Measurements from ENCODE around the gene TRPM1. TPM values are rescaled to one million over a fixed set of nuclear protein-coding genes. Genes with fewer than 3 reads are reported as not detected.

TRPM1 gene
- total RNA-seq, 1 experiment from 2014 or later = 0.77 TPM

- TF ChIP-seq FOXJ3 (CRISPR knock-in tag; IDR thresholded peaks at IDR 0.05; ENCODE audit: borderline replicate concordance) (no peak), STAT6 (CRISPR knock-in tag; conservative IDR thresholded peaks at IDR 0.05; ENCODE audit: low read depth) (no peak), ZNF317 (CRISPR knock-in tag; IDR thresholded peaks at IDR 0.05; ENCODE audit: borderline replicate concordance, low read depth) (no peak), ZNF121 (CRISPR knock-in tag; IDR thresholded peaks at IDR 0.05) (no peak)
These were observed 40.9 kb downstream of the TRPM1 start (continued) for GRCh38 chr15:31060429-31061140.

- DNase-seq (ENCODE audit: low spot score) = no peak
- POLR2A ChIA-PET = no interaction called here
- Mint-ChIP-seq H3K36me3 (peaks cover 8% of the 10 kb centered on the region), H3K27me3 (ENCODE audit: low read depth) (no peaks in the 10 kb centered on the region; the same call in 1 of the 2 replicates), H3K4me1 (peaks cover 20% of the 10 kb centered on the region), H3K9me3 (peaks cover 18% of the 10 kb centered on the region), H3K4me3 (no peak overlapping the region), H3K27ac (no peak overlapping the region)
- TF ChIP-seq ZNF263 (CRISPR knock-in tag; IDR thresholded peaks at IDR 0.05; ENCODE audit: low read depth) (no peak), MYBL2 (CRISPR knock-in tag; IDR thresholded peaks at IDR 0.05) (no peak), ATF2 (CRISPR knock-in tag; IDR thresholded peaks at IDR 0.05; ENCODE audit: borderline replicate concordance, low read depth) (no peak), ZNF416 (CRISPR knock-in tag; IDR thresholded peaks at IDR 0.05) (no peak), CDX4 (CRISPR knock-in tag; IDR thresholded peaks at IDR 0.05; ENCODE audit: borderline replicate concordance) (no peak), ZNF121 (CRISPR knock-in tag; IDR thresholded peaks at IDR 0.05) (no peak), NFYB (CRISPR knock-in tag; conservative IDR thresholded peaks at IDR 0.05; ENCODE audit: low read depth) (no peak)
- CTCF ChIA-PET = no interaction called here
- ATAC-seq = no peak
These were observed 43.1 kb downstream of the TRPM1 start for GRCh38 chr15:31058236-31058962.

GRCh38 chr15:31051496-31052080 lies 49.9 kb downstream of the TRPM1 start:
- Mint-ChIP-seq H3K27me3 (ENCODE audit: low read depth) (no peaks in the 10 kb centered on the region), H3K36me3 (no peaks in the 10 kb centered on the region), H3K9me3 (peaks cover under 1% of the 10 kb centered on the region), H3K27ac (no peak overlapping the region), H3K4me1 (peaks cover 7% of the 10 kb centered on the region), H3K4me3 (no peak overlapping the region)
- DNase-seq (ENCODE audit: low spot score) = no peak
- POLR2A ChIA-PET = interaction anchor here (0.5 kb wide), 1 partner anchor 182 kb away, joined by 3 read pairs; no protein-coding TSS in a partner anchor
- CTCF ChIA-PET = no interaction called here
- no peak for ATAC-seq
- TF ChIP-seq NR3C1 (CRISPR knock-in tag; conservative IDR thresholded peaks at IDR 0.05; ENCODE audit: low read depth) = no peak
- no peak for TF ChIP-seq CBFB (CRISPR knock-in tag; IDR thresholded peaks at IDR 0.05; ENCODE audit: low read depth)
- TF ChIP-seq AFF4 (CRISPR knock-in tag; IDR thresholded peaks at IDR 0.05; ENCODE audit: borderline replicate concordance) = no peak
- no peak for TF ChIP-seq NFATC4 (CRISPR knock-in tag; IDR thresholded peaks at IDR 0.05)
- no peak for TF ChIP-seq PRRX2 (CRISPR knock-in tag; IDR thresholded peaks at IDR 0.05)
- no peak for TF ChIP-seq TEAD1 (CRISPR knock-in tag; IDR thresholded peaks at IDR 0.05)
- no peak for TF ChIP-seq ZBTB21 (CRISPR knock-in tag; IDR thresholded peaks at IDR 0.05; ENCODE audit: borderline replicate concordance)
- no peak for TF ChIP-seq NFYB (CRISPR knock-in tag; conservative IDR thresholded peaks at IDR 0.05; ENCODE audit: low read depth)
- TF ChIP-seq FOXP1 (CRISPR knock-in tag; IDR thresholded peaks at IDR 0.05; ENCODE audit: borderline replicate concordance) = no peak
- no peak for TF ChIP-seq ZNF423 (CRISPR knock-in tag; IDR thresholded peaks at IDR 0.05)
- no peak for TF ChIP-seq MXD4 (CRISPR knock-in tag; IDR thresholded peaks at IDR 0.05; ENCODE audit: borderline replicate concordance)
- TF ChIP-seq ZNF317 (CRISPR knock-in tag; IDR thresholded peaks at IDR 0.05; ENCODE audit: borderline replicate concordance, low read depth) = no peak
- TF ChIP-seq USF1 (CRISPR knock-in tag; IDR thresholded peaks at IDR 0.05) = no peak
- TF ChIP-seq SMAD4 (CRISPR knock-in tag; IDR thresholded peaks at IDR 0.05) = no peak

All from WTC11 (cell line).